ENCODE results near the gene ST3GAL6. TPM values are rescaled to one million over a fixed set of nuclear protein-coding genes. Genes with fewer than 3 reads are reported as not detected.

Gene ST3GAL6
- total RNA-seq, 1 donor from 2014 or later, result 52.5 TPM

GRCh38 chr3:98772022-98772421 lies 8.9 kb downstream of the ST3GAL6 start:
- Histone ChIP-seq H3K36me3 (peaks cover 19% of the 10 kb centered on the region), H3K4me1 (peaks cover 65% of the 10 kb centered on the region), H3K27ac (replicated peaks) (no peak overlapping the region), H3K4me3 (no peak overlapping the region), H3K9me3 (replicated peaks) (no peaks in the 10 kb centered on the region), H3K27me3 (ENCODE audit: low read depth) (no peaks in the 10 kb centered on the region)
- no peak for TF ChIP-seq CTCF (IDR thresholded peaks at IDR 0.05; ENCODE audit: borderline replicate concordance)
- no peak for DNase-seq
- intact Hi-C loops (cut with micrococcal nuclease), result no loop called here

- peak overlapping the region; percentile 10 for H3K27ac ChIP-seq (replicated peaks)
- H3K27me3 ChIP-seq (ENCODE audit: low read depth), result no peaks in the 10 kb centered on the region
- DNase-seq, result no peak
- no peaks in the 10 kb centered on the region for H3K9me3 ChIP-seq (replicated peaks)
- peaks cover 65% of the 10 kb centered on the region for H3K4me1 ChIP-seq
- intact Hi-C loops (cut with micrococcal nuclease), result no loop called here
- TF ChIP-seq CTCF (IDR thresholded peaks at IDR 0.05; ENCODE audit: borderline replicate concordance), result no peak
- H3K4me3 ChIP-seq, result no peak overlapping the region
- peaks cover 19% of the 10 kb centered on the region for H3K36me3 ChIP-seq
Measured at GRCh38 chr3:98775459-98776139, 12.5 kb downstream of the ST3GAL6 start.

- TF ChIP-seq CTCF (IDR thresholded peaks at IDR 0.05; ENCODE audit: borderline replicate concordance), result no peak
- peaks cover 19% of the 10 kb centered on the region for H3K36me3 ChIP-seq
- intact Hi-C loops (cut with micrococcal nuclease), result no loop called here
Measured at GRCh38 chr3:98776140-98776493, 13.0 kb downstream of the ST3GAL6 start.

GRCh38 chr3:98777286-98777685 lies 14.1 kb downstream of the ST3GAL6 start:
- peaks cover 19% of the 10 kb centered on the region for H3K36me3 ChIP-seq
- peak overlapping the region; percentile 1 for H3K27ac ChIP-seq (replicated peaks)
- no peaks in the 10 kb centered on the region for H3K27me3 ChIP-seq (ENCODE audit: low read depth)
- no peak for DNase-seq
- no peak for TF ChIP-seq CTCF (IDR thresholded peaks at IDR 0.05; ENCODE audit: borderline replicate concordance)
- no peaks in the 10 kb centered on the region for H3K9me3 ChIP-seq (replicated peaks)
- no peak overlapping the region for H3K4me3 ChIP-seq
- intact Hi-C loops (cut with micrococcal nuclease), result no loop called here
- peaks cover 57% of the 10 kb centered on the region for H3K4me1 ChIP-seq

More at GRCh38 chr3:98776140-98776493, 13.0 kb downstream of the ST3GAL6 start:
- Histone ChIP-seq H3K27me3 (ENCODE audit: low read depth) (no peaks in the 10 kb centered on the region), H3K4me1 (peaks cover 60% of the 10 kb centered on the region), H3K9me3 (replicated peaks) (no peaks in the 10 kb centered on the region), H3K4me3 (no peak overlapping the region), H3K27ac (replicated peaks) (peak overlapping the region; percentile 10)
- DNase-seq, result no peak

- intact Hi-C loops (cut with micrococcal nuclease), result no loop called here
- no peaks in the 10 kb centered on the region for H3K27me3 ChIP-seq (ENCODE audit: low read depth)
- H3K4me3 ChIP-seq, result no peak overlapping the region
- no peak for DNase-seq
- no peaks in the 10 kb centered on the region for H3K9me3 ChIP-seq (replicated peaks)
- peaks cover 57% of the 10 kb centered on the region for H3K4me1 ChIP-seq
- peaks cover 16% of the 10 kb centered on the region for H3K36me3 ChIP-seq
- TF ChIP-seq CTCF (IDR thresholded peaks at IDR 0.05; ENCODE audit: borderline replicate concordance), result no peak
- peak overlapping the region; percentile 1 for H3K27ac ChIP-seq (replicated peaks)
Measured at GRCh38 chr3:98777801-98778220, 14.7 kb downstream of the ST3GAL6 start.

Data from left ventricle myocardium inferior (tissue), 1 donor.